ENCODE measurements around the gene RBM20.

GRCh38 chr10:110802551-110803238, 158.6 kb downstream of the RBM20 start:
- no peak for TF ChIP-seq CTCF (IDR thresholded peaks at IDR 0.05; ENCODE audit: insufficient read depth, low read length)
- no peak for TF ChIP-seq POLR2AphosphoS5 (IDR thresholded peaks at IDR 0.05; ENCODE audit: low read depth)
- no peak for TF ChIP-seq REST (IDR thresholded peaks at IDR 0.05; ENCODE audit: insufficient replicate concordance, low read depth)
- TF ChIP-seq SPI1 (IDR thresholded peaks at IDR 0.05; ENCODE audit: borderline replicate concordance, low read depth): no peak
- no peak for TF ChIP-seq GABPA (IDR thresholded peaks at IDR 0.05; ENCODE audit: low read depth)
